HG02759 (cell line): Measurements from ENCODE around the gene ZBTB7B.

Experiments
- ATAC-seq: cut with Tn5 transposase; IDR thresholded peaks from one replicate; pipeline ENCODE4 v1.9.1; 2021; ENCODE audit warnings: mild to moderate bottlenecking, moderate library complexity; ENCODE audit not compliant: unreplicated experiment

ZBTB7B gene

GRCh38 chr1:155002464-155003226, at the start of gene ZBTB7B:
Gene ZBTB7B, plus strand, starts transcription at chr1:155002802. Its CDS starts 11,859 bp downstream, at chr1:155014661.
- no peak for ATAC-seq

- no peak for ATAC-seq
These were observed 49.0 kb upstream of the ZBTB7B start for GRCh38 chr1:154953611-154954038.

GRCh38 chr1:154954541-154954940, 48.1 kb upstream of the ZBTB7B start:
- no peak for ATAC-seq

GRCh38 chr1:154955039-154955717, 47.4 kb upstream of the ZBTB7B start:
- peak; percentile 53 for ATAC-seq

GRCh38 chr1:154955718-154956543, 46.7 kb upstream of the ZBTB7B start, which contains the start of gene PBXIP1:
Gene PBXIP1, minus strand, starts transcription at chr1:154956099. Its CDS starts 2,378 bp downstream, at chr1:154953721.
- peak; percentile 72 for ATAC-seq

GRCh38 chr1:154956544-154956941, 46.1 kb upstream of the ZBTB7B start:
- ATAC-seq: no peak

- no peak for ATAC-seq
These were observed 45.4 kb upstream of the ZBTB7B start for GRCh38 chr1:154957091-154957657.

- ATAC-seq: no peak
These were observed 44.6 kb upstream of the ZBTB7B start for GRCh38 chr1:154958036-154958435.

- no peak for ATAC-seq
These were observed 43.7 kb upstream of the ZBTB7B start for GRCh38 chr1:154958681-154959425.

GRCh38 chr1:154959426-154959780, 43.2 kb upstream of the ZBTB7B start:
- ATAC-seq: no peak

- no peak for ATAC-seq
These were observed 42.0 kb upstream of the ZBTB7B start for GRCh38 chr1:154960446-154961136.

- ATAC-seq: peak; percentile 84
These were observed 41.1 kb upstream of the ZBTB7B start, which contains the start of gene PYGO2 for GRCh38 chr1:154961207-154962155. Gene PYGO2, minus strand, starts transcription at chr1:154961782. Its CDS starts 206 bp downstream, at chr1:154961576.

GRCh38 chr1:154962156-154962749, 40.3 kb upstream of the ZBTB7B start:
- peak; percentile 9 for ATAC-seq

GRCh38 chr1:154962795-154963330, 39.7 kb upstream of the ZBTB7B start:
- ATAC-seq: no peak

- ATAC-seq: no peak
These were observed 39.0 kb upstream of the ZBTB7B start for GRCh38 chr1:154963643-154964042.

- ATAC-seq: no peak
These were observed 38.2 kb upstream of the ZBTB7B start for GRCh38 chr1:154964359-154964758.

GRCh38 chr1:154966111-154966510, 36.5 kb upstream of the ZBTB7B start:
- no peak for ATAC-seq
